Retinal pigment epithelial cell (primary cell): ENCODE measurements around the gene JMJD7.
A peak's percentile ranks its signal among the peaks of the same experiment; 100 is the strongest.

Source experiments
- DNase-seq: peaks from one replicate; pipeline ENCODE4 v3.0.0-alpha.2; 2010; ENCODE audit warnings: low read depth
- H3K4me3 ChIP-seq: 2 replicates; pipeline ENCODE4 v1.5.1; 2011; ENCODE audit warnings: mild to moderate bottlenecking, low read length, control low read depth, moderate library complexity
- TF ChIP-seq, protein P1 (sequence below): conservative IDR thresholded peaks from 2 replicates; pipeline ENCODE4 v1.5.1; 2011; ENCODE audit warnings: low read depth, low read length, control low read depth, inconsistent platforms

Gene JMJD7

GRCh38 chr15:41854443-41854842, 26.6 kb downstream of the JMJD7 start:
- H3K4me3 ChIP-seq = no peak overlapping the region
- no peak for DNase-seq
- TF ChIP-seq, protein P1, sequence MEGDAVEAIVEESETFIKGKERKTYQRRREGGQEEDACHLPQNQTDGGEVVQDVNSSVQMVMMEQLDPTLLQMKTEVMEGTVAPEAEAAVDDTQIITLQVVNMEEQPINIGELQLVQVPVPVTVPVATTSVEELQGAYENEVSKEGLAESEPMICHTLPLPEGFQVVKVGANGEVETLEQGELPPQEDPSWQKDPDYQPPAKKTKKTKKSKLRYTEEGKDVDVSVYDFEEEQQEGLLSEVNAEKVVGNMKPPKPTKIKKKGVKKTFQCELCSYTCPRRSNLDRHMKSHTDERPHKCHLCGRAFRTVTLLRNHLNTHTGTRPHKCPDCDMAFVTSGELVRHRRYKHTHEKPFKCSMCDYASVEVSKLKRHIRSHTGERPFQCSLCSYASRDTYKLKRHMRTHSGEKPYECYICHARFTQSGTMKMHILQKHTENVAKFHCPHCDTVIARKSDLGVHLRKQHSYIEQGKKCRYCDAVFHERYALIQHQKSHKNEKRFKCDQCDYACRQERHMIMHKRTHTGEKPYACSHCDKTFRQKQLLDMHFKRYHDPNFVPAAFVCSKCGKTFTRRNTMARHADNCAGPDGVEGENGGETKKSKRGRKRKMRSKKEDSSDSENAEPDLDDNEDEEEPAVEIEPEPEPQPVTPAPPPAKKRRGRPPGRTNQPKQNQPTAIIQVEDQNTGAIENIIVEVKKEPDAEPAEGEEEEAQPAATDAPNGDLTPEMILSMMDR = no peak

- TF ChIP-seq, protein P1 = no peak
- H3K4me3 ChIP-seq = no peak overlapping the region
- DNase-seq = no peak
Observed at GRCh38 chr15:41855261-41855961, 27.5 kb downstream of the JMJD7 start.

DNA sequence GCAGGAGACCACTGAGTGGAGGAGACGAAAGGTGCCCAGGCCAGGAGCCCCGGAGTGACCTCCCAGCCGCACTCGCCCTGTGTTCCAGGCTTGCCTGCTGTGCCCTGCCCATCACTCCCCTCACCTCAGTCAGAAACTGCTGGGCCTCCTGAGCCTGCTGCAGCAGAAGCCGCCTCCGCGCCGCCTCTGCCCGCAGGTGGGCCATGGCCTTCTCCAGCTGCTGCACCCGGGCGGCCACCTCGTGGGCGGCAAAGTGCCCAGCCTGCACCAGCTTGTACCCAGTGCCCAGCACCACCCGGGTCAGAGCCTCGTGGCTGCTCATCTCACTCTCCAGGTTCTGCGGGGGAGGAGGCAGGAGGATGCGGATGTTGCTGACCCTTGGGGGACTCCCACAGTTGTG, 28.4 kb downstream of the JMJD7 start:
- DNase-seq = no peak
- TF ChIP-seq, protein P1 = no peak
- H3K4me3 ChIP-seq = no peak overlapping the region

GRCh38 chr15:41856716-41857115, 28.8 kb downstream of the JMJD7 start:
- DNase-seq = no peak
- TF ChIP-seq, protein P1 = no peak
- H3K4me3 ChIP-seq = no peak overlapping the region

DNA sequence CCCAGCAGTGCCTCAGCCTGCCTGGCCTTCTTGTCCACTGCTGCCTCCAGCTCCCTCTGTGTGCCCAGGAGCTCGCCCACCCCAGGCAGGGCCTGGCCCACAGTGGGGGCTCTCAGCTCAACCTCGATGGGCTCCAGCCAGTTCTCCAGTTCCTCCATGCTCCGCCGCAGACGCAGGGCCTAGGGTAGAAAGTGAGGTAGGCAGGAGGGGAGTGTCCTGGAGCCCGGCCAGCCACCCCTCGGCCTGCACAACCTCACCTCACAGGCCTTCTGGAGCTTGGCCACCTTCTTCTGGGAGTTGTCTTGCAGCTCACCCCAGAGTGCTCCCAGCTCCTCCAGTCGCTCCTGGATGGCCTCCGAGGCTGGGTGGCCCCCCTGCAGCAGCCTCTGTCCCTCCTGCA, 29.4 kb downstream of the JMJD7 start:
- TF ChIP-seq, protein P1 = no peak
- DNase-seq = no peak
- no peak overlapping the region for H3K4me3 ChIP-seq

- no peak overlapping the region for H3K4me3 ChIP-seq
- TF ChIP-seq, protein P1 = no peak
- no peak for DNase-seq
Observed at GRCh38 chr15:41858756-41859155, 30.9 kb downstream of the JMJD7 start.

DNA sequence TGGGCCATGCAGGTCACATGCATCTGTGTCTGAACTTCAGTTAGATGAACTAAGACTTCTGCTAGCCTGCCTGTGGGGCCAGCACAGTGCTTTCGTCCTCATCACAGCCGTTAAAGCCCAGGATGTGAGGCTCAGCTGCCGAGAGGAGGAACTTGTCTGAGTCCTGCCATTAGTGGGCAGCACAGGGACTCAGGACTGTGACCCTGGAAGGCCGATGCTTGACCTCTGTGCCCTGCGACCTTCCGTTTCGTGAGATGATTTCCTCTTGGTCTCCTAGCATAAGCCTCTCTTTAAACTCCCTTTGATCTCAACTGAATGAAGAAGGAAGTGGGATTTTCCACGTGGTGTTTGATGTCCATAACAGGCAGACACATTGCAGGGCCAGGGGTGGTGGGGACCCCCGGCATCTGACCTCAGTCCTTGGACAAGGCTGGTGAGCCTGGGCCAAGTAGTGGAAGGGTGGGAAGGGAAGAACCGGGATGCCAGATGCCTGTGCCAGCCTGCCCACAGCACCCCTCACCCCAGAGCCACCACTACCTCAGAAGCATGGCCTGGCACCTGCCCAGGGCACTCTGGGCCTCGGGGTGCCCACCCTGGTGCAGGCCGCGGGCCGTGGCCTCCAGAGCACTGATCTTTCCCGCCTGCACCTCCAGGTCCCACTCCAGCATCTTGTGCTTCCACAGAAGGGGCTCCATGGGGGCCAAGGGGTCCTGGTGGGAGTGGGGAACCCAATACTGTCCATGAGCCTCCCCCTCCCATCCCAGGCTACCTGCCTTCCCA, 32.3 kb downstream of the JMJD7 start:
- TF ChIP-seq, protein P1 = peak; percentile 24
- no peak overlapping the region for H3K4me3 ChIP-seq
- no peak for DNase-seq
